Measurements from ENCODE around the gene NOD2. TPM values are rescaled to one million over a fixed set of nuclear protein-coding genes. Genes with fewer than 3 reads are reported as not detected.

NOD2 gene
- total and polyA plus RNA-seq, 5 donors from 2014 or later = 1.5 to 11.7 (median 3.4) TPM

- H3K27ac Mint-ChIP-seq = no peak overlapping the region
- H3K4me3 ChIP-seq (ENCODE audit: low read depth, low read length) = no peak overlapping the region
- ATAC-seq (ENCODE audit: low read depth in 2 of 2) = no peak
- H3K9me3 ChIP-seq (ENCODE audit: control insufficient read depth in 2 of 2, low read length in 2 of 2) = no peaks in the 10 kb centered on the region
- H3K36me3 Mint-ChIP-seq = peaks cover 12% of the 10 kb centered on the region
- no peaks in the 10 kb centered on the region for H3K27me3 Mint-ChIP-seq
- no peak overlapping the region for H3K27ac ChIP-seq (ENCODE audit: insufficient read depth, low read length, poor library complexity, severe bottlenecking)
- no peaks in the 10 kb centered on the region for H3K36me3 ChIP-seq (ENCODE audit: control insufficient read depth, insufficient read depth, low read length)
- H3K27me3 ChIP-seq (ENCODE audit: control insufficient read depth, insufficient read depth, low read length) = no peaks in the 10 kb centered on the region
- H3K4me1 ChIP-seq (ENCODE audit: control insufficient read depth, insufficient read depth, low read length, poor library complexity, severe bottlenecking) = no peaks in the 10 kb centered on the region
- H3K9me3 Mint-ChIP-seq = peaks cover 0 to 1% (median 0%) of the 10 kb centered on the region in 7 donors
- no peaks in the 10 kb centered on the region for H3K4me1 Mint-ChIP-seq
- H3K4me3 Mint-ChIP-seq = no peak overlapping the region
- DNase-seq = no peak
These were observed 39.5 kb upstream of the NOD2 start for GRCh38 chr16:50653633-50654519.

GRCh38 chr16:50655558-50656055 lies 37.8 kb upstream of the NOD2 start:
- no peak overlapping the region for H3K4me3 Mint-ChIP-seq
- ATAC-seq (ENCODE audit: low read depth in 2 of 2) (no peak), DNase-seq (no peak)
- H3K27ac Mint-ChIP-seq = no peak overlapping the region
- no peaks in the 10 kb centered on the region for H3K4me1 Mint-ChIP-seq
- Histone ChIP-seq H3K4me3 (ENCODE audit: low read depth, low read length) (no peak overlapping the region), H3K27me3 (ENCODE audit: control insufficient read depth, insufficient read depth, low read length) (no peaks in the 10 kb centered on the region), H3K9me3 (ENCODE audit: control insufficient read depth in 2 of 2, low read length in 2 of 2) (no peaks in the 10 kb centered on the region), H3K27ac (ENCODE audit: insufficient read depth, low read length, poor library complexity, severe bottlenecking) (no peak overlapping the region), H3K36me3 (ENCODE audit: control insufficient read depth, insufficient read depth, low read length) (no peaks in the 10 kb centered on the region), H3K4me1 (ENCODE audit: control insufficient read depth, insufficient read depth, low read length, poor library complexity, severe bottlenecking) (no peaks in the 10 kb centered on the region)
- H3K27me3 Mint-ChIP-seq = no peaks in the 10 kb centered on the region
- peaks cover 12% of the 10 kb centered on the region for H3K36me3 Mint-ChIP-seq
- peaks cover 0 to 1% (median 0%) of the 10 kb centered on the region in 7 donors for H3K9me3 Mint-ChIP-seq

GRCh38 chr16:50657241-50657640 lies 36.2 kb upstream of the NOD2 start:
- no peaks in the 10 kb centered on the region for H3K36me3 ChIP-seq (ENCODE audit: control insufficient read depth, insufficient read depth, low read length)
- no peaks in the 10 kb centered on the region for H3K27me3 ChIP-seq (ENCODE audit: control insufficient read depth, insufficient read depth, low read length)
- H3K4me3 ChIP-seq (ENCODE audit: low read depth, low read length) = no peak overlapping the region
- no peak overlapping the region for H3K4me3 Mint-ChIP-seq
- DNase-seq = no peak
- H3K36me3 Mint-ChIP-seq = peaks cover 15% of the 10 kb centered on the region
- ATAC-seq (ENCODE audit: low read depth in 2 of 2) = no peak
- peaks cover 0 to 1% (median 0%) of the 10 kb centered on the region in 7 donors for H3K9me3 Mint-ChIP-seq
- no peaks in the 10 kb centered on the region for H3K27me3 Mint-ChIP-seq
- H3K27ac ChIP-seq (ENCODE audit: insufficient read depth, low read length, poor library complexity, severe bottlenecking) = no peak overlapping the region
- H3K27ac Mint-ChIP-seq = no peak overlapping the region
- no peaks in the 10 kb centered on the region for H3K9me3 ChIP-seq (ENCODE audit: control insufficient read depth in 2 of 2, low read length in 2 of 2)
- no peaks in the 10 kb centered on the region for H3K4me1 ChIP-seq (ENCODE audit: control insufficient read depth, insufficient read depth, low read length, poor library complexity, severe bottlenecking)
- no peaks in the 10 kb centered on the region for H3K4me1 Mint-ChIP-seq

- H3K27ac Mint-ChIP-seq = no peak overlapping the region
- Histone ChIP-seq H3K27me3 (ENCODE audit: control insufficient read depth, insufficient read depth, low read length) (no peaks in the 10 kb centered on the region), H3K4me3 (ENCODE audit: low read depth, low read length) (no peak overlapping the region), H3K9me3 (ENCODE audit: control insufficient read depth in 2 of 2, low read length in 2 of 2) (no peaks in the 10 kb centered on the region), H3K27ac (ENCODE audit: insufficient read depth, low read length, poor library complexity, severe bottlenecking) (no peak overlapping the region), H3K4me1 (ENCODE audit: control insufficient read depth, insufficient read depth, low read length, poor library complexity, severe bottlenecking) (peaks cover 1% of the 10 kb centered on the region), H3K36me3 (ENCODE audit: control insufficient read depth, insufficient read depth, low read length) (no peaks in the 10 kb centered on the region)
- H3K36me3 Mint-ChIP-seq = peaks cover 11% of the 10 kb centered on the region
- H3K4me3 Mint-ChIP-seq = no peak overlapping the region
- peaks cover 0 to 1% (median 0%) of the 10 kb centered on the region in 7 donors for H3K9me3 Mint-ChIP-seq
- DNase-seq = no peak
- no peaks in the 10 kb centered on the region for H3K27me3 Mint-ChIP-seq
- peaks cover 0 to 4% (median 0%) of the 10 kb centered on the region in 4 donors for H3K4me1 Mint-ChIP-seq
- ATAC-seq (ENCODE audit: low read depth in 2 of 2) = no peak
These were observed 33.6 kb upstream of the NOD2 start for GRCh38 chr16:50659806-50660205.

GRCh38 chr16:50662306-50662940 lies 31.0 kb upstream of the NOD2 start:
- DNase-seq (no peak), ATAC-seq (ENCODE audit: low read depth in 2 of 2) (no peak)
- H3K9me3 Mint-ChIP-seq = no peaks in the 10 kb centered on the region
- Histone ChIP-seq H3K36me3 (ENCODE audit: control insufficient read depth, insufficient read depth, low read length) (no peaks in the 10 kb centered on the region), H3K27ac (ENCODE audit: insufficient read depth, low read length, poor library complexity, severe bottlenecking) (no peak overlapping the region), H3K27me3 (ENCODE audit: control insufficient read depth, insufficient read depth, low read length) (no peaks in the 10 kb centered on the region), H3K9me3 (ENCODE audit: control insufficient read depth in 2 of 2, low read length in 2 of 2) (no peaks in the 10 kb centered on the region), H3K4me1 (ENCODE audit: control insufficient read depth, insufficient read depth, low read length, poor library complexity, severe bottlenecking) (peaks cover 26% of the 10 kb centered on the region), H3K4me3 (ENCODE audit: low read depth, low read length) (no peak overlapping the region)
- H3K4me3 Mint-ChIP-seq = no peak overlapping the region
- H3K27me3 Mint-ChIP-seq = no peaks in the 10 kb centered on the region
- peak overlapping the region in 1 of 3 donors; percentile 46 for H3K27ac Mint-ChIP-seq
- H3K36me3 Mint-ChIP-seq = peaks cover 9% of the 10 kb centered on the region
- peaks cover 9 to 27% (median 15%) of the 10 kb centered on the region in 4 donors for H3K4me1 Mint-ChIP-seq

GRCh38 chr16:50664270-50664669 lies 29.1 kb upstream of the NOD2 start:
- ATAC-seq (ENCODE audit: low read depth in 2 of 2) = no peak
- peak overlapping the region in 2 of 3 donors; percentile 23 to 94 for H3K27ac Mint-ChIP-seq

GRCh38 chr16:50665128-50665878 lies 28.1 kb upstream of the NOD2 start:
- peak overlapping the region; percentile 64 for H3K4me3 ChIP-seq (ENCODE audit: low read depth, low read length)
- Mint-ChIP-seq H3K4me3 (peak overlapping the region; percentile 73 to 88 (median 82)), H3K27ac (peak overlapping the region; percentile 85 to 95 (median 94)), H3K4me1 (peaks cover 17 to 41% (median 22%) of the 10 kb centered on the region in 4 donors), H3K27me3 (no peaks in the 10 kb centered on the region), H3K36me3 (peaks cover 26% of the 10 kb centered on the region), H3K9me3 (peaks cover 0 to 4% (median 0%) of the 10 kb centered on the region in 7 donors)
- peak; percentile 69 to 81 (median 69) for DNase-seq
- peaks cover 30% of the 10 kb centered on the region for H3K4me1 ChIP-seq (ENCODE audit: control insufficient read depth, insufficient read depth, low read length, poor library complexity, severe bottlenecking)
- no peaks in the 10 kb centered on the region for H3K27me3 ChIP-seq (ENCODE audit: control insufficient read depth, insufficient read depth, low read length)
- ATAC-seq (ENCODE audit: low read depth in 2 of 2) = peak; percentile 41 to 59
- no peak overlapping the region for H3K27ac ChIP-seq (ENCODE audit: insufficient read depth, low read length, poor library complexity, severe bottlenecking)
- H3K9me3 ChIP-seq (ENCODE audit: control insufficient read depth in 2 of 2, low read length in 2 of 2) = no peaks in the 10 kb centered on the region
- H3K36me3 ChIP-seq (ENCODE audit: control insufficient read depth, insufficient read depth, low read length) = peaks cover 24% of the 10 kb centered on the region

More at GRCh38 chr16:50664270-50664669, 29.1 kb upstream of the NOD2 start:
- Mint-ChIP-seq H3K4me1 (peaks cover 17 to 39% (median 21%) of the 10 kb centered on the region in 4 donors), H3K9me3 (peaks cover 0 to 3% (median 0%) of the 10 kb centered on the region in 7 donors), H3K27me3 (no peaks in the 10 kb centered on the region), H3K36me3 (peaks cover 23% of the 10 kb centered on the region), H3K4me3 (peak overlapping the region in 2 of 4 donors; percentile 82 to 83)
- H3K36me3 ChIP-seq (ENCODE audit: control insufficient read depth, insufficient read depth, low read length) = peaks cover 15% of the 10 kb centered on the region
- H3K27me3 ChIP-seq (ENCODE audit: control insufficient read depth, insufficient read depth, low read length) = no peaks in the 10 kb centered on the region
- DNase-seq = no peak
- no peaks in the 10 kb centered on the region for H3K9me3 ChIP-seq (ENCODE audit: control insufficient read depth in 2 of 2, low read length in 2 of 2)
- H3K27ac ChIP-seq (ENCODE audit: insufficient read depth, low read length, poor library complexity, severe bottlenecking) = no peak overlapping the region
- no peak overlapping the region for H3K4me3 ChIP-seq (ENCODE audit: low read depth, low read length)
- H3K4me1 ChIP-seq (ENCODE audit: control insufficient read depth, insufficient read depth, low read length, poor library complexity, severe bottlenecking) = peaks cover 30% of the 10 kb centered on the region

Measured in CD4-positive, CD25-positive, alpha-beta regulatory T cell (primary cell).